Testis (tissue), 3 donors: ENCODE measurements around the gene SCGB3A1. TPM values are rescaled to one million over a fixed set of nuclear protein-coding genes. Genes with fewer than 3 reads are reported as not detected.

Experiments used
- DNase-seq: peaks from one replicate; pipeline ENCODE4 v3.0.0-alpha.2; 2019
- H3K27ac ChIP-seq, 2 donors: fragments of 200-600 bp; sonication (generic); one replicate each; pipeline ENCODE4 v1.5.1; 2019
- H3K27me3 ChIP-seq: fragments of 200-600 bp; sonication (generic); one replicate; pipeline ENCODE4 v1.5.1; 2019
- H3K36me3 ChIP-seq: fragments of 200-600 bp; sonication (generic); one replicate; pipeline ENCODE4 v1.5.1; 2017; ENCODE audit warnings: low read depth; ENCODE audit errors: missing control alignments
- H3K4me1 ChIP-seq: fragments of 200-600 bp; sonication (generic); one replicate; pipeline ENCODE4 v1.5.1; 2019
- H3K4me3 ChIP-seq, 2 donors: fragments of 200-600 bp; sonication (generic); one replicate each; pipeline ENCODE4 v1.5.1; 2017 to 2019
- H3K9me3 ChIP-seq: fragments of 200-600 bp; sonication (generic); one replicate; pipeline ENCODE4 v1.5.1; 2017
- CTCF ChIP-seq, 3 experiments: fragments of 450-650 bp in 2 of 3; fragments of 200-600 bp in 1 of 3; sonication (generic) in 1 of 3; IDR thresholded peaks; one replicate each; pipeline ENCODE4 v1.5.1; 2016 to 2019; ENCODE audit warnings: antibody characterized with exemption in 3 of 3, mild to moderate bottlenecking in 2 of 3, moderate library complexity in 1 of 3
- POLR2A ChIP-seq: fragments of 450-650 bp; IDR thresholded peaks from one replicate; pipeline ENCODE4 v1.6.1; 2017; ENCODE audit warnings: antibody characterized with exemption, mild to moderate bottlenecking, moderate library complexity
- whole genome bisulfite sequencing, 2 donors: methylation state at CpG; one replicate each; pipeline ENCODE4 v1.1.5; 2018; 5-methylcytosine and 5-hydroxymethylcytosine counted together
- intact Hi-C: fragments of 100-400 bp; cut with DNase I; formaldehyde crosslinking; loops from one replicate; pipeline ENCODE4 v1.15.1; 2023; ENCODE audit warnings: low total_unique reads
- polyA plus RNA-seq: library from polyadenylated mRNA; stranded (reverse); fragments of 350-450 nt; fragmentation: Illumina TruSeq; extraction: RNeasy Lipid Tissue Mini Kit (QIAGEN cat#74804); gene quantifications from one replicate; pipeline ENCODE4 v1.2.3, GENCODE V29; 2014; ENCODE audit warnings: low read depth, low replicate concordance; ENCODE audit not compliant: insufficient read depth
- total RNA-seq, 2 donors: library from RNA; depleted of rRNA; stranded (reverse); fragments of >200 nt; gene quantifications; one replicate each; pipeline ENCODE4 v1.2.3, GENCODE V29; 2016

Gene SCGB3A1
- total and polyA plus RNA-seq, 3 donors from 2014 or later, result 0.82 to 15.7 (median 9.8) TPM

- no peak for DNase-seq
- Histone ChIP-seq H3K4me1 (no peaks in the 10 kb centered on the region), H3K36me3 (no peaks in the 10 kb centered on the region), H3K27ac (no peak overlapping the region), H3K27me3 (no peaks in the 10 kb centered on the region), H3K9me3 (no peaks in the 10 kb centered on the region), H3K4me3 (no peak overlapping the region)
- 92% methylated on average over 14 of the region's 14 CpGs; no CpG with 5 or more reads in 1 of the 2 donors for WGBS, 2 donors
- intact Hi-C loops, result no loop called here
- TF ChIP-seq CTCF (IDR thresholded peaks at IDR 0.05), result no peak
- TF ChIP-seq POLR2A, result no peak
Measured at GRCh38 chr5:180628211-180628610, 36.9 kb upstream of the SCGB3A1 start.

- Histone ChIP-seq H3K27ac (no peak overlapping the region), H3K4me3 (no peak overlapping the region), H3K27me3 (no peaks in the 10 kb centered on the region), H3K4me1 (no peaks in the 10 kb centered on the region), H3K36me3 (no peaks in the 10 kb centered on the region), H3K9me3 (no peaks in the 10 kb centered on the region)
- intact Hi-C loops, result no loop called here
- WGBS, 2 donors, result 92 to 93% methylated on average over 3 to 12 of the region's 12 CpGs
- no peak for DNase-seq
- no peak for TF ChIP-seq POLR2A
- TF ChIP-seq CTCF (IDR thresholded peaks at IDR 0.05), result no peak
Measured at GRCh38 chr5:180627386-180628120, 36.3 kb upstream of the SCGB3A1 start.

GRCh38 chr5:180626661-180627385, 35.5 kb upstream of the SCGB3A1 start:
- WGBS, 2 donors, result 70 to 81% methylated on average over 10 to 15 of the region's 15 CpGs
- intact Hi-C loops, result no loop called here
- Histone ChIP-seq H3K27ac (no peak overlapping the region), H3K27me3 (no peaks in the 10 kb centered on the region), H3K4me1 (no peaks in the 10 kb centered on the region), H3K36me3 (no peaks in the 10 kb centered on the region), H3K9me3 (no peaks in the 10 kb centered on the region), H3K4me3 (no peak overlapping the region)
- TF ChIP-seq POLR2A, result no peak
- TF ChIP-seq CTCF (IDR thresholded peaks at IDR 0.05), result no peak
- DNase-seq, result no peak

GRCh38 chr5:180625791-180626660, 34.7 kb upstream of the SCGB3A1 start:
- Histone ChIP-seq H3K4me3 (no peak overlapping the region), H3K4me1 (no peaks in the 10 kb centered on the region), H3K9me3 (no peaks in the 10 kb centered on the region), H3K36me3 (no peaks in the 10 kb centered on the region), H3K27ac (no peak overlapping the region), H3K27me3 (no peaks in the 10 kb centered on the region)
- WGBS, 2 donors, result 85 to 93% methylated on average over 6 to 25 of the region's 25 CpGs
- DNase-seq, result no peak
- TF ChIP-seq POLR2A (no peak), CTCF (IDR thresholded peaks at IDR 0.05) (no peak)
- intact Hi-C loops, result no loop called here
